ENCODE results near the gene ACAD8.

GRCh38 chr11:134248910-134249480, 4.4 kb upstream of the ACAD8 start:
- TF ChIP-seq POLR2A (IDR thresholded peaks at IDR 0.05), result no peak
- TF ChIP-seq CTCF (IDR thresholded peaks at IDR 0.05), result no peak
- TF ChIP-seq EP300 (IDR thresholded peaks at IDR 0.05), result no peak
